Measurements from ENCODE around the gene C16orf92.

The C16orf92 gene

GRCh38 chr16:30022887-30023286 lies at the start of gene C16orf92:
TSS of gene C16orf92 (plus strand) at chr16:30023198. CDS start at chr16:30023341, 143 bp downstream.
- Mint-ChIP-seq H3K4me3 (no peak within 1 kb of the TSS), H3K9me3 (no peaks in the 10 kb centered on the region), H3K4me1 (peaks cover 7% of the 10 kb centered on the region), H3K27ac (no peak within 1 kb of the TSS), H3K27me3 (ENCODE audit: low read depth) (peaks cover 33% of the 10 kb centered on the region), H3K36me3 (ENCODE audit: low read depth) (no peaks in the 10 kb centered on the region)
- TF ChIP-seq CTCF (IDR thresholded peaks at IDR 0.05; ENCODE audit: unreplicated experiment in 3 of 3), result no peak

GRCh38 chr16:29973384-29974246 lies 49.4 kb upstream of the C16orf92 start, which contains the start of gene TAOK2:
TSS of gene TAOK2 (plus strand) at chr16:29973868. CDS start at chr16:29977773, 3,905 bp downstream.
- H3K27ac Mint-ChIP-seq, result peak within 1 kb of the TSS; percentile 73 to 97 (median 95)
- H3K4me1 Mint-ChIP-seq, result peaks cover 27% of the 10 kb centered on the region
- peaks cover 5% of the 10 kb centered on the region for H3K9me3 Mint-ChIP-seq
- no peak for TF ChIP-seq CTCF (IDR thresholded peaks at IDR 0.05; ENCODE audit: unreplicated experiment in 3 of 3)
- H3K36me3 Mint-ChIP-seq (ENCODE audit: low read depth), result peaks cover 44% of the 10 kb centered on the region
- H3K4me3 Mint-ChIP-seq, result peak within 1 kb of the TSS; percentile 95 to 100 (median 96)
- H3K27me3 Mint-ChIP-seq (ENCODE audit: low read depth), result no peaks in the 10 kb centered on the region

GRCh38 chr16:29974291-29975133 lies 48.5 kb upstream of the C16orf92 start:
- TF ChIP-seq CTCF (IDR thresholded peaks at IDR 0.05; ENCODE audit: unreplicated experiment in 3 of 3), result no peak
- Mint-ChIP-seq H3K36me3 (ENCODE audit: low read depth) (peaks cover 46% of the 10 kb centered on the region), H3K4me1 (peaks cover 27% of the 10 kb centered on the region), H3K27me3 (ENCODE audit: low read depth) (no peaks in the 10 kb centered on the region), H3K27ac (peak overlapping the region; percentile 73 to 97 (median 95)), H3K4me3 (peak overlapping the region; percentile 95 to 100 (median 96)), H3K9me3 (peaks cover 5% of the 10 kb centered on the region)

GRCh38 chr16:29975134-29975538 lies 47.9 kb upstream of the C16orf92 start:
- TF ChIP-seq CTCF (IDR thresholded peaks at IDR 0.05; ENCODE audit: unreplicated experiment in 3 of 3), result no peak
- H3K36me3 Mint-ChIP-seq (ENCODE audit: low read depth), result peaks cover 48% of the 10 kb centered on the region
- H3K27ac Mint-ChIP-seq, result peak overlapping the region; percentile 51 to 79 (median 73)
- no peaks in the 10 kb centered on the region for H3K27me3 Mint-ChIP-seq (ENCODE audit: low read depth)
- H3K9me3 Mint-ChIP-seq, result peaks cover 5% of the 10 kb centered on the region
- peak overlapping the region; percentile 95 to 100 (median 96) for H3K4me3 Mint-ChIP-seq
- H3K4me1 Mint-ChIP-seq, result peaks cover 27% of the 10 kb centered on the region

- H3K9me3 Mint-ChIP-seq, result peaks cover 5% of the 10 kb centered on the region
- no peaks in the 10 kb centered on the region for H3K27me3 Mint-ChIP-seq (ENCODE audit: low read depth)
- H3K27ac Mint-ChIP-seq, result peak overlapping the region; percentile 25 to 75 (median 63)
- H3K36me3 Mint-ChIP-seq (ENCODE audit: low read depth), result peaks cover 49% of the 10 kb centered on the region
- peaks cover 27% of the 10 kb centered on the region for H3K4me1 Mint-ChIP-seq
- no peak for TF ChIP-seq CTCF (IDR thresholded peaks at IDR 0.05; ENCODE audit: unreplicated experiment in 3 of 3)
- H3K4me3 Mint-ChIP-seq, result peak overlapping the region; percentile 95 to 100 (median 96)
These were observed 47.0 kb upstream of the C16orf92 start for GRCh38 chr16:29975811-29976511.
